ENCODE measurements around the gene CA10. TPM values are rescaled to one million over a fixed set of nuclear protein-coding genes. Genes with fewer than 3 reads are reported as not detected.

The CA10 gene
- total and polyA plus RNA-seq, 8 donors, result 1.3 TPM; not detected in 7

- no peaks in the 10 kb centered on the region for H3K36me3 ChIP-seq
Measured at GRCh38 chr17:51805185-51805584, 353.3 kb downstream of the CA10 start.

GRCh38 chr17:51803161-51803560 is 355.4 kb downstream of the CA10 start:
- intact Hi-C loops (cut with DNase I; ENCODE audit: low total_unique reads), result no loop called here
- no peak overlapping the region for H3K4me3 ChIP-seq
- 55 to 84% (median 78%) methylated on average over 4 of the region's 4 CpGs for WGBS, 5 donors

More at GRCh38 chr17:51805185-51805584, 353.3 kb downstream of the CA10 start:
- intact Hi-C loops (cut with DNase I; ENCODE audit: low total_unique reads), result no loop called here
- H3K27me3 ChIP-seq, result no peaks in the 10 kb centered on the region
- no peak overlapping the region for H3K4me3 ChIP-seq
- H3K9me3 ChIP-seq, result peaks cover 0 to 6% (median 0%) of the 10 kb centered on the region in 4 donors
- 28 to 54% (median 35%) methylated on average over 2 of the region's 2 CpGs for WGBS, 5 donors
- no peak for DNase-seq
- no peak for TF ChIP-seq POLR2AphosphoS5 (IDR thresholded peaks at IDR 0.05)
- TF ChIP-seq CTCF (IDR thresholded peaks at IDR 0.05), result no peak
- no peak for TF ChIP-seq POLR2A (IDR thresholded peaks at IDR 0.05)
- TF ChIP-seq EP300 (IDR thresholded peaks at IDR 0.05), result no peak
- H3K27ac ChIP-seq, result no peak overlapping the region
- H3K4me1 ChIP-seq, result no peaks in the 10 kb centered on the region

GRCh38 chr17:51802544-51802943 is 356.0 kb downstream of the CA10 start:
- 60 to 83% (median 80%) methylated on average over 1 of the region's 1 CpG for WGBS, 5 donors
- intact Hi-C loops (cut with DNase I; ENCODE audit: low total_unique reads), result no loop called here
- no peak overlapping the region for H3K4me3 ChIP-seq
- H3K36me3 ChIP-seq, result no peaks in the 10 kb centered on the region
- H3K4me1 ChIP-seq, result no peaks in the 10 kb centered on the region
- H3K27ac ChIP-seq, result no peak overlapping the region
- peaks cover 0 to 2% (median 0%) of the 10 kb centered on the region in 4 donors for H3K9me3 ChIP-seq
- H3K27me3 ChIP-seq, result no peaks in the 10 kb centered on the region
- no peak for TF ChIP-seq CTCF (IDR thresholded peaks at IDR 0.05)
- TF ChIP-seq POLR2AphosphoS5 (IDR thresholded peaks at IDR 0.05), result no peak
- no peak for TF ChIP-seq EP300 (IDR thresholded peaks at IDR 0.05)
- TF ChIP-seq POLR2A (IDR thresholded peaks at IDR 0.05), result no peak
- no peak for DNase-seq

More at GRCh38 chr17:51803161-51803560, 355.4 kb downstream of the CA10 start:
- H3K27ac ChIP-seq, result no peak overlapping the region
- no peaks in the 10 kb centered on the region for H3K36me3 ChIP-seq
- DNase-seq, result no peak
- peaks cover 0 to 6% (median 0%) of the 10 kb centered on the region in 4 donors for H3K9me3 ChIP-seq
- H3K27me3 ChIP-seq, result no peaks in the 10 kb centered on the region
- TF ChIP-seq POLR2A (IDR thresholded peaks at IDR 0.05) (no peak), EP300 (IDR thresholded peaks at IDR 0.05) (no peak), CTCF (IDR thresholded peaks at IDR 0.05) (no peak), POLR2AphosphoS5 (IDR thresholded peaks at IDR 0.05) (no peak)
- no peaks in the 10 kb centered on the region for H3K4me1 ChIP-seq

- Histone ChIP-seq H3K9me3 (no peaks in the 10 kb centered on the region), H3K36me3 (no peaks in the 10 kb centered on the region), H3K4me3 (no peak overlapping the region), H3K27ac (no peak overlapping the region), H3K27me3 (no peaks in the 10 kb centered on the region), H3K4me1 (no peaks in the 10 kb centered on the region)
- TF ChIP-seq POLR2AphosphoS5 (IDR thresholded peaks at IDR 0.05) (no peak), CTCF (IDR thresholded peaks at IDR 0.05) (no peak)
- WGBS, 5 donors, result 86 to 95% (median 88%) methylated on average over 4 of the region's 4 CpGs
- DNase-seq, result no peak
- intact Hi-C loops (cut with DNase I; ENCODE audit: low total_unique reads), result no loop called here
Measured at GRCh38 chr17:51801626-51802025, 356.9 kb downstream of the CA10 start.
